ENCODE data around the gene MAP3K4.

MAP3K4 gene

GRCh38 chr6:161074496-161075121 is 83.0 kb downstream of the MAP3K4 start:
- Histone ChIP-seq H3K4me1 (ENCODE audit: insufficient read depth, low read length, poor library complexity, severe bottlenecking) (no peaks in the 10 kb centered on the region), H3K9me3 (ENCODE audit: insufficient read depth, low read depth, low read length) (no peaks in the 10 kb centered on the region), H3K9me2 (replicated peaks; ENCODE audit: low read depth, low read length) (no peaks in the 10 kb centered on the region), H3K36me3 (ENCODE audit: insufficient read depth, low read length) (peaks cover 73% of the 10 kb centered on the region; the same call in 1 of the 2 replicates), H3K27me3 (ENCODE audit: insufficient read depth, low read length, poor library complexity, severe bottlenecking) (no peaks in the 10 kb centered on the region), H3K4me2 (ENCODE audit: low read depth, low read length, poor library complexity, severe bottlenecking) (no peak overlapping the region), H3F3A (ENCODE audit: low read depth) (no peaks in the 10 kb centered on the region; the same call in 1 of the 2 replicates), H2AFZ (ENCODE audit: low read length) (no peak overlapping the region), H4K20me1 (ENCODE audit: insufficient read depth, low read length, poor library complexity, severe bottlenecking) (peaks cover 9% of the 10 kb centered on the region), H3K4me3 (ENCODE audit: low read length, poor library complexity, severe bottlenecking) (no peak overlapping the region), H3K79me2 (ENCODE audit: insufficient read depth, low read length) (no peaks in the 10 kb centered on the region; the same call in 1 of the 2 replicates), H3K9ac (ENCODE audit: low read depth, low read length, poor library complexity, severe bottlenecking) (no peak overlapping the region)
- TF ChIP-seq EZH2phosphoT487 (IDR thresholded peaks at IDR 0.05; ENCODE audit: borderline replicate concordance), result no peak
- TF ChIP-seq CTCF (conservative IDR thresholded peaks at IDR 0.05; ENCODE audit: low read length), result no peak

GRCh38 chr6:161076181-161076677 is 84.7 kb downstream of the MAP3K4 start:
- no peaks in the 10 kb centered on the region for H3K79me2 ChIP-seq (ENCODE audit: insufficient read depth, low read length)
- H4K20me1 ChIP-seq (ENCODE audit: insufficient read depth, low read length, poor library complexity, severe bottlenecking), result no peaks in the 10 kb centered on the region
- peaks cover 83% of the 10 kb centered on the region for H3K36me3 ChIP-seq (ENCODE audit: insufficient read depth, low read length)
- H3K9ac ChIP-seq (ENCODE audit: low read depth, low read length, poor library complexity, severe bottlenecking), result no peak overlapping the region
- no peak overlapping the region for H3K4me3 ChIP-seq (ENCODE audit: low read length, poor library complexity, severe bottlenecking)
- no peaks in the 10 kb centered on the region; the same call in 1 of the 2 replicates for H3F3A ChIP-seq (ENCODE audit: low read depth)
- H3K9me3 ChIP-seq (ENCODE audit: insufficient read depth, low read depth, low read length), result no peaks in the 10 kb centered on the region
- no peak overlapping the region for H2AFZ ChIP-seq (ENCODE audit: low read length)
- H3K27me3 ChIP-seq (ENCODE audit: insufficient read depth, low read length, poor library complexity, severe bottlenecking), result no peaks in the 10 kb centered on the region
- no peaks in the 10 kb centered on the region for H3K9me2 ChIP-seq (replicated peaks; ENCODE audit: low read depth, low read length)
- no peak overlapping the region for H3K4me2 ChIP-seq (ENCODE audit: low read depth, low read length, poor library complexity, severe bottlenecking)
- TF ChIP-seq CTCF (conservative IDR thresholded peaks at IDR 0.05; ENCODE audit: low read length) (no peak), EZH2phosphoT487 (IDR thresholded peaks at IDR 0.05; ENCODE audit: borderline replicate concordance) (no peak)
- H3K4me1 ChIP-seq (ENCODE audit: insufficient read depth, low read length, poor library complexity, severe bottlenecking), result no peaks in the 10 kb centered on the region

- H3K4me2 ChIP-seq (ENCODE audit: low read depth, low read length, poor library complexity, severe bottlenecking), result no peak overlapping the region
- H3K9ac ChIP-seq (ENCODE audit: low read depth, low read length, poor library complexity, severe bottlenecking), result no peak overlapping the region
- H3K36me3 ChIP-seq (ENCODE audit: insufficient read depth, low read length), result peaks cover 94% of the 10 kb centered on the region
These were observed 88.1 kb downstream of the MAP3K4 start for GRCh38 chr6:161079566-161080262.

More at GRCh38 chr6:161079566-161080262, 88.1 kb downstream of the MAP3K4 start:
- Histone ChIP-seq H3K9me2 (replicated peaks; ENCODE audit: low read depth, low read length) (no peaks in the 10 kb centered on the region), H4K20me1 (ENCODE audit: insufficient read depth, low read length, poor library complexity, severe bottlenecking) (no peaks in the 10 kb centered on the region), H3K9me3 (ENCODE audit: insufficient read depth, low read depth, low read length) (no peaks in the 10 kb centered on the region), H3K27me3 (ENCODE audit: insufficient read depth, low read length, poor library complexity, severe bottlenecking) (no peaks in the 10 kb centered on the region), H3K79me2 (ENCODE audit: insufficient read depth, low read length) (no peaks in the 10 kb centered on the region), H3F3A (ENCODE audit: low read depth) (no peaks in the 10 kb centered on the region), H3K4me3 (ENCODE audit: low read length, poor library complexity, severe bottlenecking) (no peak overlapping the region), H2AFZ (ENCODE audit: low read length) (no peak overlapping the region), H3K4me1 (ENCODE audit: insufficient read depth, low read length, poor library complexity, severe bottlenecking) (no peaks in the 10 kb centered on the region)
- TF ChIP-seq CTCF (conservative IDR thresholded peaks at IDR 0.05; ENCODE audit: low read length) (no peak), EZH2phosphoT487 (IDR thresholded peaks at IDR 0.05; ENCODE audit: borderline replicate concordance) (no peak)
